Ishikawa (cell line): ENCODE results near the gene DNMT3A.

Source experiments
- CEBPB ChIP-seq: IDR thresholded peaks from 2 replicates; pipeline ENCODE4 v1.6.1; 2012
- CREB1 ChIP-seq: IDR thresholded peaks from 2 replicates; pipeline ENCODE4 v1.6.1; 2012; ENCODE audit warnings: low read depth
- EP300 ChIP-seq: IDR thresholded peaks from 2 replicates; pipeline ENCODE4 v1.6.1; 2012; ENCODE audit warnings: borderline replicate concordance
- MAX ChIP-seq: IDR thresholded peaks from 2 replicates; pipeline ENCODE4 v1.6.1; 2012
- RAD21 ChIP-seq: IDR thresholded peaks from 2 replicates; pipeline ENCODE4 v1.6.1; 2012; ENCODE audit warnings: low read depth
- TAF1 ChIP-seq: IDR thresholded peaks from 2 replicates; pipeline ENCODE4 v1.6.1; 2012; ENCODE audit warnings: low read depth, mild to moderate bottlenecking
- YY1 ChIP-seq: IDR thresholded peaks from 2 replicates; pipeline ENCODE4 v1.6.1; 2012; ENCODE audit warnings: low read depth
- ZBTB7A ChIP-seq: IDR thresholded peaks from 2 replicates; pipeline ENCODE4 v1.6.1; 2012; ENCODE audit warnings: low read depth

- TF ChIP-seq ZBTB7A (no peak), CEBPB (no peak), MAX (no peak), YY1 (no peak), EP300 (no peak), TAF1 (no peak), RAD21 (no peak), CREB1 (no peak)
Measured at GRCh38 chr2:25232248-25232825, 109.4 kb downstream of the DNMT3A start.
